HL-60 (cell line): ENCODE measurements around the gene SNRPA1.

Experiments
- CTCF ChIP-seq: IDR thresholded peaks from one replicate; pipeline ENCODE4 v1.5.1; 2011; ENCODE audit warnings: low read length, control low read depth, inconsistent platforms; ENCODE audit not compliant: insufficient read depth
- GABPA ChIP-seq: IDR thresholded peaks from 2 replicates; pipeline ENCODE4 v1.6.1; 2012; ENCODE audit warnings: low read depth
- POLR2AphosphoS5 ChIP-seq: IDR thresholded peaks from 2 replicates; pipeline ENCODE4 v1.6.1; 2012; ENCODE audit warnings: low read depth

GRCh38 chr15:101266034-101266433, 29.0 kb downstream of the SNRPA1 start:
- TF ChIP-seq POLR2AphosphoS5 (no peak), CTCF (no peak), GABPA (no peak)
